HG02798 (cell line): ENCODE results near the gene MAP6D1.

ENCODE experiments used
- ATAC-seq: cut with Tn5 transposase; IDR thresholded peaks from one replicate; pipeline ENCODE4 v1.9.1; 2021; ENCODE audit warnings: mild to moderate bottlenecking; ENCODE audit not compliant: unreplicated experiment, poor library complexity

Gene MAP6D1

GRCh38 chr3:183825456-183826161 is at the start of gene MAP6D1:
MAP6D1 (minus strand) TSS chr3:183825577; CDS start chr3:183825547, 30 bp downstream.
- ATAC-seq: peak; percentile 60

- ATAC-seq: no peak
These were observed 48.5 kb upstream of the MAP6D1 start for GRCh38 chr3:183873914-183874313.

GRCh38 chr3:183871541-183871940 is 46.2 kb upstream of the MAP6D1 start:
- ATAC-seq: no peak

GRCh38 chr3:183870563-183870962 is 45.2 kb upstream of the MAP6D1 start:
- no peak for ATAC-seq

GRCh38 chr3:183868796-183869195 is 43.4 kb upstream of the MAP6D1 start:
- ATAC-seq: no peak

GRCh38 chr3:183862610-183863009 is 37.2 kb upstream of the MAP6D1 start:
- no peak for ATAC-seq

GRCh38 chr3:183857863-183858262 is 32.5 kb upstream of the MAP6D1 start:
- no peak for ATAC-seq

GRCh38 chr3:183854318-183855035 is 29.1 kb upstream of the MAP6D1 start:
- ATAC-seq: no peak

GRCh38 chr3:183845608-183846288 is 20.4 kb upstream of the MAP6D1 start:
- ATAC-seq: no peak

GRCh38 chr3:183845090-183845489 is 19.7 kb upstream of the MAP6D1 start:
- ATAC-seq: no peak

- ATAC-seq: no peak
These were observed 19.2 kb upstream of the MAP6D1 start for GRCh38 chr3:183844606-183845005.

GRCh38 chr3:183839751-183840150 is 14.4 kb upstream of the MAP6D1 start:
- ATAC-seq: no peak

- ATAC-seq: no peak
These were observed 12.5 kb upstream of the MAP6D1 start for GRCh38 chr3:183837894-183838293.

GRCh38 chr3:183837390-183837789 is 12.0 kb upstream of the MAP6D1 start:
- ATAC-seq: no peak

- ATAC-seq: no peak
These were observed 8.1 kb upstream of the MAP6D1 start for GRCh38 chr3:183833516-183833915.

GRCh38 chr3:183830187-183830586 is 4.8 kb upstream of the MAP6D1 start:
- no peak for ATAC-seq

- ATAC-seq: no peak
These were observed 4.1 kb upstream of the MAP6D1 start for GRCh38 chr3:183829466-183829865.

- ATAC-seq: no peak
These were observed 3.1 kb upstream of the MAP6D1 start for GRCh38 chr3:183828538-183828870.

GRCh38 chr3:183827809-183828537 is 2.6 kb upstream of the MAP6D1 start:
- no peak for ATAC-seq

- ATAC-seq: no peak
These were observed 1.3 kb upstream of the MAP6D1 start for GRCh38 chr3:183826448-183827250.
